NCI-H1930 (cell line): ENCODE results near the gene GRK5.
"Not testable (repeated sequence)": the region's sequence is repeated elsewhere in the genome, so short reads cannot be mapped to it uniquely, and the experiment has no call there.

Source experiments
- DNase-seq, 2 experiments: peaks; one replicate each; lab custom pipeline; 2025; lab: John Stamatoyannopoulos, UW

GRK5 gene

DNA sequence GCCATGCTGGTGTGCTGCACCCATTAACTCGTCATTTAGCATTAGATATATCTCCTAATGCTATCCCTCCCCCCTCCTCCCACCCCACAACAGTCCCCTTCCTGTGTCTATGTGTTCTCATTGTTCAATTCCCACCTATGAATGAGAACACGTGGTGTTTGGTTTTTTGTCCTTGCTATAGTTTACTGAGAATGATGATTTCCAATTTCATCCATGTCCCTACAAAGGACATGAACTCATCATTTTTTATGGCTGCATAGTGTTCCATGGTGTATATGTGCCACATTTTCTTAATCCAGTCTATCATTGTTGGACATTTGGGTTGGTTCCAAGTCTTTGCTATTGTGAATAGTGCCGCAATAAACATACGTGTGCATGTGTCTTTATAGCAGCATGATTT, 68.8 kb downstream of the GRK5 start:
- not testable (repeated sequence) for DNase-seq

DNA sequence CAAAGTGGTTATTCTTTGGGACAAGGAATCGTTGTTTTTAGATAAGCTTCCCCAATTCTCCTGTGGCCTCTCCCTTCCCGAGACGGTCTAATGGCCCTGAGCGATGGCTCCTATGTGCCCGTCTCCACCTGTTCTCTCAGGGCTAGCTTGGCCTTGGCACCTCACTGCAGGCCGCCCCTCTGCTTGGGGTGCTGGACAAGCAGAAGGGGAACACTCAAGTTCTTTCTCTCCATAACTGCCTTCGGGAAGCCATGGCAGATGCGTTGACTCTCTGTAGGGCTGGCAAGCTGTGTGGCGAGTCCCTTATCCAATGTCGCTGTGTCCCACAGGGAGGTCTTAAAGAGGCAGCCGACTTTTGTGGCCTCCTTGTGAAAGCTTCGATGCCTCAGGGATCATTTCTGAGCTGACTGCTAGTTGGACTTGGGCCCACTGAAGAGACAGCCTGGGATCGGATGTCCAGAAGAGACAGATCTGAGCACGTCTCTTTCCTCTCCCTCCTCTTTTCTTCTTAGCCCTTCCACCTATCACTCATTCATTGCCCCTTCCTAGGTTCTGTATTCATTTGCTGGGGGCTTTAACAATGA, 70.8 kb downstream of the GRK5 start:
- no peak for DNase-seq

DNA sequence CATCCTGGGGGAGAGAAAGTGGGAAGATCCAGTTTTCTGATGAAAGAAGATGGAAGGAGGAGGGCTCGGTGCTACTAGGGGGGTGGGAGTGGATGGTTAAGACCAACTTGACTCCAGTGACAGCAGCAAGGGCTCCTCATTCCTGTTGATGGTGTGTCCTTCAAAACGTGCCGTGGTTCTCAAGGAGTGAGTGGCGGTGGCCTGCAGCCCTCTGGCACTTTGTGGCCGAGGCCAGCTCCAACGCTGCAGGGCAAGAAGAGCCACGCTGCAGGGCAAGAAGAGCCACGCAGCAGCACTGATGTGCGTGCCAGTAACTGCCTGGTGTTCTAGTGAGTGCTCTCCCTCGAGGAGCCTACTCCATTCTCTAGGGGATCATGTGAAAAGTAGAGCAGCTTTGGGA, 72.1 kb downstream of the GRK5 start:
- no peak for DNase-seq

DNA sequence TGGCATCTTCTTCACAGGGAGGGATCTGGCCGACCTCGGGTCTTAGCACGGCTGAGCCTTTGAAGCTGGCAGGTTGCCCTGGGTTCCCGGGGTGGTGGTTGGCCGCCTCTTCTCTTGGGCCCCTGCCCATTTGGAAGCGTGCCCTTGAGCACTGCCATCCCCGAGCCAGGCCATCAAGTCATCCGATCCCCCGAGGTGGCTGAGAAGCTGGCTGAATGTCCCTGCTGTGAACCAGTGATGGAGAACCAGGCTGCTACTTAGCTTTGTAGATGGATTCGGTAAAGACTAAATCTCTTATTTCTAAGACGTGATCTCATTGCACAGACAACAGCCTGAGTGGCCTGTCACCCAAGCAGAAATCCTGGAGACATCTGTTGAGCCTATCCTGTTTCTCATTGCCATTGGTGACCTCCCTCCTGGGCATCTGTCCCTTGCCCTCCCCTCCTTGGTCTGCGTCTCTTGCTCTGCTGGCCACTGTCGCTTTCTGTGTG, 74.3 kb downstream of the GRK5 start:
- DNase-seq: no peak

DNA sequence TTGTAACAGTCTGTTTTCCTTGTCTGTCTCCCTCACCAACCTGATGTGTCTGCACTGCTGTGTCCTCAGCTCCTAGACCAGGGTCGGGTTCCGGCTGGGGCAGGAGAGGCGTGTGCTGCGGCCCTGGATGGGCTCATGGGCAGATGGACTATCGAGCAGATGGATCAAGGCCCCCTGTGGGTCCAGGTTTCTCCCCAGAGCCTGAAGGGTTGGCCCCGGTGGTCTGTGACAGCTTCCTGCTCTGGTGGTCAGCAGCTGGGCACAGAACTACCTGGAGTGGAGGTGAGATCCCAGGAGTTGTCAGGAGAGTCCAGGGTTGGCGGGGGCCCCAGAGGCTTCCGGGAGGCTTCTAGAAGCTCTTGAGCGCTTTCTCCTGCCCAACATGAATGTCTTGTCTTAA, 75.1 kb downstream of the GRK5 start:
- no peak for DNase-seq

DNA sequence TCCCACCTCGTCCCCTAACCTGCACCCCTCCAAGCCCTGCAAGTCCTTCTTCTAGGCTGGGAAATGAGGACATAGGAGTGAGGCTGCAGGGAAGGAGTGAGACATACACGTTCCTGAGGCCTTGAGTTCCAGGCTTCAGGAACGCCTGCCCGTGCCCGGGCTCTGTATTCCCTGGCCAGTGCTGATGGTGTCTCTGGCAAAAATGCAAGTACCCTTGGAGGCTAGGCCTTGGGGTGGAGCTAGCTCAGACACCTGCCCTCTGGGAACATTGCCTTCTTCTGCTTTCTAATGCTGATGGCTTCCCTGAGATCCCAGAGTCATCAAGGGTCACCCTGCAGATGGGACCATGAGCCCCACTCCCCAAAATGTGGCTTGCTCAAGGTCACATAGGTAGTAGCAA, 76.0 kb downstream of the GRK5 start:
- DNase-seq: no peak

DNA sequence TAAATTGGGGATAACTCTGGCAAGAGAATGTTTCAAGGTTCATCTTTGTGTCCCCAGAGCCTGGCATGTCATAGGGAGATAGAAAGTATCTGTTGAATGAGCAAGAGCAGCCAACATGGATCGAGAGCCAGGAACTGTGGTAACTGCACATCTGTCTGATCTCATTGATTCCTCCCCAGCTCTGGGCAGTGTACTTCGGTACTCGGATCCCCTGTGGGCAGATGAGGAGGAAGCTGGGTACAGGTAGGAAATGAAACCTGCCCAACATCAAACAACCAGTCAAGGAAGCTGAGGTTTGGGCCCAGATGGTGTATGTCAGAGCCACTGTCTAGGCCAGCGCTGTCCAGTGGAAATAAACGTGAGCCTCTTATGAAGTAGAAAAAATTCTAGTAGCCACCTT, 76.4 kb downstream of the GRK5 start:
- no peak for DNase-seq

DNA sequence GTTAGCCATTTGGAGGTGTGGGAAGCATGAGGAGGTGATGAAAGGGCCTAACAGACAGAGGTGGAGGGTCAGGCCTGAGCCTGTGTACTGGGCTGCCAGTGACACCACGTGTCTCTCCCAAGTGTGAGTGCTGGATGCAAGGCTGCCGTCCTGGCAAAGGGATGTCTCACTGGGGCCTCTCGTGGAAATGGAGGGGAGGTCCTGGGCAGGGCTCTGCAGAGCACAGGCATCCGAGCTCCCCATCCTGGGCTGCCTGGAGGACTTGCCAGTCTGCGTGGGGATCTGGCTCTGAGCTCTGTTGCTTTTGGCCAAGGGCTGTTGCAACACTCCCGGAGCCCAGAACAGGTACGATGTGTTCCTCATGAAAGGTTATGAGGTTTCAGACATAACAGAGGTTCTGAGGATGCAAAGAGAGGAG, 77.3 kb downstream of the GRK5 start:
- DNase-seq: no peak

DNA sequence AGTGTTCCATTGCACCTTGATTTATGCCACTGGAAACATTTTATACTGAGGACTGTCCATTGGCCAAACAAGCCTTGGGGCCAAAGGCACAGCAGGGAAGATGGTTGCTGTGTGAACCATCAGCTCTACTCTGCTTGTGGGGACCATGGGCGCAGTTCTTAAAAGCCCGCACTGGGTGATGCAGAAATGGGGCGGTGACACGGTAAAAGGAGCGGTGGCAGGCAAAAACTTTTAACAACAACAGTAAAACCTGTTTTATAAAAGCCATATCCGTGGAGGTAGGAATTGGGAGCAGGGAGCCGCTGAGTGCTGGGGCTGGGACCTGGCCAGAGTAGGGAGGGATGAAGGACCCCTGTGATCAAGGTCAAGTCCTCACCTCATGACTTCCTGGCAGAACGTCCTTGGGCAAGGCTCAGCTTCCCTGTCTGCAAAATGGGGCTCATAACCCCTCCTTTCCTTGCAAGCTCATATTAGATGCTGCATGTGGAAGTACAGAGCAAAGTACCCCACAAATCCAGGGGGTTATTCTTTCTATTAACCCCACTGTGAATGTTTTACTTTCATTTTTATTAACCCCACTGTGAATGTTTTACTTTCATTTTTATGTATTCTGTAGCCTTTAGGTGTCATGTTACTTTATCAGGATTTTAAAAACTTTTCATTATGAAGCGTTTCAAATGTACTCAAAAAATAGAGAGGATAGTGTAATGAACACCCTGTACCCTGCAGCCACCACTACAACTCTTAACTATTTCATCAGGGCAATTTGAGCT, 78.3 kb downstream of the GRK5 start:
- DNase-seq: no peak

DNA sequence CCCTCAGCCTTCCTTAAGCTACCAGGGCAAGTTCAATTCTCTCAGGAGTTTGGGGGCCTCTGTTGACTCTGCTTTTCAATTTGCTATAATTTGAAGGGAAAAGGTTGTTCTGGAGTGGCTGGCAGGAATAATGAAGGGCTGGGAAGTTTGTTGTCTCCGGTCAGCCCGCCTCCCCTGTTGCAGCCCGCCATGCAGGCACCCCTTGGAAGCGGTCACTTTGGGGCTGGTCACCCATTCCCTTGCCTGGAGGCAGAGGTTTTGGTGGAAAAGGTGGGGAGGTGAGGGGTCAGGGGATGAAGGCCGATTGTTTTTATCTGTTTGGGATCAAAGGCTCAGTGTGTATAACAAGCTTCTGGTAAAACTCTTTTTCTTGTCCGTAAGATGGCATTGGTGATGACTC, 79.1 kb downstream of the GRK5 start:
- DNase-seq: no peak

DNA sequence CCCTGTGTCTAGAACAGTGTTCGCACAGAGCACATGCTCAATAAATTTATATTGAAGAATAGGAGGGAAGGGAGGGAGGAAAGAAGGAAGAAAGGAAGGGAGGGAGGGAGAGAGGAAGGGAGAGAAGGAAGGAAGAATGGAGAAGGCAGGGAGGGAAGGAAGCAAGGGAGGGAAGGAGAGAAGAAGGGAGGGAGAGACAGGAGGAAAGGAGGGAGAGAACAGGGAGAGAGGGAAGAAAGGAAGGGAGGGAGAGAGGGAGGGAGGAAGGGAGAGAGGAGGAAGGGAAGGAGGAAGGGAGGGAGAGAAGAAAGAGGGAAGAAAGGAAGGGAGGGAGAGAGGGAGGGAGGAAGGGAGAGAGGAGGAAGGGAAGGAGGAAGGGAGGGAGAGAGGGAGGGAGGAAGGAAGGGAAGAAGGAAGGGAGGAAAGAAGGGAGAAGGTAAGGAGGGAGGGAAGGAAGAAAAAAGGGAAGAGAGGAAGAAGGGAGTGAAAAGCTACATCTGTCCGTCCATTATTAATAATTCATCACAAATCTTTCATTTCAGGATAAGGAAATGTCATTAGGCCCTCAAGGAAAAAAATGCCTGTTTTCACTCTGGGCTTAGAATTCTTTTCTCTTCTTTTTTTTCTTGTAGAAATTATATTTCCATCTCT, 79.7 kb downstream of the GRK5 start:
- DNase-seq: no peak

DNA sequence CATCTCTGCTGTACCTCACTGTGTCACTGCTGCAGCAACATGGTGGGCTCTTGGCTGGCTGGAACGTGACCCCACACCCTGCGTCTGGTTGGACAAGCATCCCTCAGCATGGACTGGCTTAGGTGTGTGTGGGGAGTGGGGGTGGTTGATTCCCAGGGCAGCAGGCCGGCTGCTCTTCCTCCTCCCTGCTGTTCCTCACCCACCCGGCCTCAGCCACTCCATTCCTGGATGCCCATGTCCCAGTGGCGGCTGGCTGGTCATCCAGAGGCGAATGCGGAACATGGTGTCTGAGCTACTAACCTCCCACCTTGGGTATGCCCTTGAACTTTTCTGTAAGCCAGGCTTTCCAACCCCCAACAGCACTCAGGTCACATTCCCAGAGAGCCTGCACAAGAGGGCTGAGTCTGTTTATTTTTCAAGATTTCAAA, 81.2 kb downstream of the GRK5 start:
- no peak for DNase-seq

DNA sequence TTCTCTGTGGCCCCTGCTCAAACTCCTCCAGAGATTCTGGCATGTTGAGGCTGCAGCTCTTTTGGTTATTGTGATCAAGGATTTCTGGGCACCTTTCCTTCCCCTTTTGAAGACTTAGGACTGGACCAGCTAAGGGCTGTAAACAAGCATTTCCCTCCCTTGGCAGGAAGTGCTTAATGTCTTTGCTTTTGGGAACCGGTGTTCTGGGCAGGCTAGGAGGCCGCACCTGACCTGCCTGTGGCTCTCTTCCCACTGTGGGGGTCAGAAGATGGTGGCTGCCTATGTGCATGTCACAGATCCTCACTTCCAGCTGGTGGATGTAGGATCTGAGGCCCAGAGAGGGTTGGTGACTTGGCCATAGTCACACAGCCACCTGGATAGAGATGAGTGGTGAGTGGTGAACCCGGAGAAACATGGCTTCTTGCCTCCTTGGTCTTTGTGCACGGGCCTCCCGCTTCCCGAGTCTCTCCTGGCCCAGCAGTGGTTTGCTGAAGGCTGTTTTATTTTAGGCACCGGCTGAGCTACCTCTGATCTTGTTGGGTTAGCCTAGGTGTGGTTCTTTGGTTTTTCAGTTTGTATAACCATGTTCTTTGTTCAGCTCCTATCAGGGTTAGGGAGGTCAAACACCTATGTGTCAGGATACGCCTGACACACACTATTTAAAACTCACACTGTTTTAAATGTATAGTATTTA, 82.0 kb downstream of the GRK5 start:
- DNase-seq: no peak

DNA sequence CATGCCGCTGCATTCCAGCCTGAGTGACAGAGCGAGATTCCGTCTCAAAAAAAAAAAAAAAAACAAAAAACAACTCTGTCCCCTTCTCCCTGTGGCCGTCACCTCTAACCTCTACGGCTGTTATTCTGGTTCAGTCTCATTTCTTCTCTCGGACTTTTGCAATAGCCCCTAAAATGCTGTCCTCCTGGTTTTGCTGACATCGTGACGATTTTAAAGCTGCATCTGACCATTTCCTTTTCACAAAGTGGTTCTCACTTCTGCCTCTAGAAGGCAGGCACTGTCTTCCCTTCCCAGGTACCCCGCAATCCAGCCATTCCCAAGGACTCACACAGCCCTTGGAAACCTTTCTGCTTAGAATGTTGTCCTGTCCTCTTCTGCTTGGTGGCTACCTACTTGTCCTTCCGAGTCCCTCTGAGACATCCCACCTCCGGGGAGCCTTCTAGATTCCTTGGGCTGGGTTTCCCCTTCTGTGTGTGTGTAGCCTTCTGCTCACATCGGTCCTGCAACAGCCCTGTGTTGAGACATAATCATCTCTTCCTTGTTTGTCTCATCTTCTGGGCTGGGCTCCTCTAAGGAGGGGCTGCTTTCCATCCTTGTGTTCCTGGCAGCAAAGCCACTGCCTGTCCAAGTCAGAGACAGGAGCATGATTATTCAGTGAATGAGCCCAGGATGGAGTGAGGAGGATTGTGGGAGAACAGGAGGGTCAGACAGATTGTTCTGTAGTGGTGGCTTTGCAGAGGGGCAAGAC, 83.1 kb downstream of the GRK5 start:
- DNase-seq: no peak

DNA sequence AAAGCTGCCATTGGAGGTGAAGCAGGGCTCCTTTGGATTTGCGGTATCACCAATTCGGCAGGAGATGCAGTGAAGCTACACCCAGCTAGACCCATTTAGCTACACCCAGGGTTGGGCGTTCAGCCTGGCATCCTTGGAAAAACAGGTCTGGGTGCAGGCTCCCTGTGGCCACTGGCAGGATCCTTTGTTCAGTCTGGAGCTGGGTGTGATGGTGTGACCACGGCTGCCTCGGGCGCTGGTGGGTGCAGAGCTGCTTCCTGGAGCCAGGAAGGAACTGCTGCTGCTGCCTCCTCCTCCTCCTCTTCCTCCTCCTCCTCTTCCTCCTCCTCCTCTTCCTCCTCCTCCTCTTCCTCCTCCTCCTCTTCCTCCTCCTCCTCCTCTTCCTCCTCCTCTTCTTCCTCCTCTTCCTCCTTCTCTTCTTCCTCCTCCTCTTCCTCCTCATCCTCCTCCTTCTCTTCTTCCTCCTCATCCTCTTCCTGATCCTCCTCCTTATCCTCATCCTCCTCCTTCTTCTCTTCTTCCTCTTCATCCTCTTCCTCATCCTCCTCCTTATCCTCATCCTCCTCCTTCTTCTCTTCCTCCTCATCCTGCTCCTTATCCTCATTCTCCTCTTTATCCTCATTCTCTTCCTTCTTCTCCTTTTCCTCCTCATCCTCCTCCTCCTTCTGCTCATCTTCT, 84.0 kb downstream of the GRK5 start:
- DNase-seq: no peak

DNA sequence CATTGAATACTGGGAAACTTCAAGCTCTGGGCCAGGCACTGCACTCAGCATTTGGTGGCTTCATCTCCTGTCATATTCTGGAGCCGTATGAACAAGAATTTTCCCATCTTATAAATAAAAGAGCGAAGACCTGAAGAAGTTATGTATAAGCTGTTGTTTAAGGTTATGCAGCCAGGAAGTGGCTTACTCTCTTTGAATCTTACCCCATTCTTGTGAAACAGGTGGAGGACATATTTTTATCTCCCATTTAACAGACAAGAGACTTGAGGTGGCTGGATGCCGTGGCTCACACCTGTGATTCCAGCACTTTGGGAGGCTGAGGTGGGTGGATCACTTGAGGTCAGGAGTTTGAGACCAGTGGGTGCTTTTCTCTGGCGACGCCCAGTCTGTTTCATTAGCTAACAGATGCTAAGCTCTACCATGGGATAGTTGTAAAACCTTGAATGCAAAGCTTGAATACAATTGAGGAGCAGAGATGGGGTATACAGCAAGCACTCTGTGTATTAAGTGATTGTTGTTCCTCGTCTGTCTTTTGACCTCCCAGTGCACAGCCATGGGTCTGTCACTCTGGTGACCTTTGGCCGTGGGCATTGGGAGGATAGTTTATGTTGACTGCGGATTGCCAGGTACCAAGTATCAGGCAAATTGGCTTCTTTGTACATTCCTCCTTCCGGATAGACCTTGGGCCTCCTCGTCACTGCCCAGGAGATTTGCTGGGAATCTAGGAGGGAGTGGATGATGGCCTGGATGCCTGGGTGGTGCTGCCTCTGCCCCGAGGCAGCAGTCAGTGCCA, 85.8 kb downstream of the GRK5 start:
- DNase-seq: no peak

DNA sequence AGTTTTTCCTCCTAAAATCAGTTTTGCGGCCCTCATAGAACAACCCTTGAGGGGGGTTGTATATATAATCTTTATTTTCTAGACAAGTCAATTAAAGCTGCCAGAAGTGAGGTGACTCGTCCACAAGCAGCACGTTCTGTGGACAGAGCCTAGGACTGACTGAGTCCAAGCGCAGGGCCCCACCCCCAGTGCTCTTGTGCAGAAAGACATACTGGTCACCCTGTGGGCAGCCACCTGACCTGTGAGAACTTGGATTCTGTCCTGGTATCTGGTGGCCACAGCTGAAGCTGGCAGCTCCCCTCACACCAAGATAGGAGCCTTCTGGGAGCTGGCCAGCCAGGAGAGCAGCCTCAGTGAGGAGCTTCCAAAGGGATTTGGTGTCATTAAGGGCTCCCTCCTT, 89.3 kb downstream of the GRK5 start:
- DNase-seq: no peak

DNA sequence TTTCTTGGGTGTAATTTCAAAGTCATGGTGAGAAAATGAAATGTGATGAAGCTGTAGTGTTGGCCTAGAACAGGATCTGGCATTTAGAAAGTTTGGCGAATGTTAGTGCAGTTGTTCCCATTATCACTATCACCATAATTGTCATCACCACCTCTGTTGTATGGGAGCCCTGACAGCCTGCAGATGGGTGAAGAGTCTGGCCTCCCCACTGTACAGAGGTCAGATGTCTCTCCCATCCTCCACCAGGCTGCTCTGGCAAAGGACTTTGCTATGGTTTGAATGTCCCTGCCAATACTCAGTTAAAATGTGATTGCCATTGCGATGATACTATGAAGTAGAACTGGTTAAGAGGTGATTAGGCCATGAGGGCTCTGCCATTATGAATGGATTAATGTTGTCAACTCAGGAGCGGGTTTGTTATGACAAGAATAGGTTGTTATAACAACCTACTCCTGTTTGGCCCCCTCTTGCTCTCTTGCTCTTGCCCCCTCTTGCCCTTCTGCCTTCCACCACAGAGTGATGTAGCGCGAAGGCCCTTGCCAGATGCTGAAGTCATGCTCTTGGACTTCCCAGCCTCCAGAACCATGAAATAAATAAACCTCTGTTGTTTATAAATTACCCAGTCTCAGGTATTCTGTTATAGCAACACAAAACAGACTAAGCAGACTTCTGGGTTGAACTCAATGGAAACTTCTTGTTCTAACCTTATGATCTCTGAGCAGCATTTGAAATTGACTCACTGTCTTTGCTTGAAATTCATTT, 90.0 kb downstream of the GRK5 start:
- DNase-seq: no peak

DNA sequence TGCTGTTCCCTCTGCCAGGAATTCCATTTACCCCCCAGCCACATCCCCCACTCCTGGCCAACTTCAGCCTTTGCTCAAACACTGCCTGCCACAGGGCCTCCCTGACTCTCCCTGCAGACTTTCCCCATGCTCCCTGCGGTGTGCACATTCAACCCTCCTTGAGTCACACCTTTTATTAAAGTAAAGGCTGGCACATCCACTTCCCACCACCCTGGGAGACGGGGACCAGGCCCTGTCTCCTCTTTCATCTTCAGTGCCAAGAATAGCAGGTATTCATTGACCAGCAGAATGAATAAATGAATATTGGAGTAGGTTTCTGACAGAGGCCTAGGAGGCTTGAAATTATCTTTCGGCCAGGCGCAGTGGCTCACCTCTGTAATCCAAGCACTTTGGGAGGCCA, 91.4 kb downstream of the GRK5 start:
- no peak for DNase-seq

DNA sequence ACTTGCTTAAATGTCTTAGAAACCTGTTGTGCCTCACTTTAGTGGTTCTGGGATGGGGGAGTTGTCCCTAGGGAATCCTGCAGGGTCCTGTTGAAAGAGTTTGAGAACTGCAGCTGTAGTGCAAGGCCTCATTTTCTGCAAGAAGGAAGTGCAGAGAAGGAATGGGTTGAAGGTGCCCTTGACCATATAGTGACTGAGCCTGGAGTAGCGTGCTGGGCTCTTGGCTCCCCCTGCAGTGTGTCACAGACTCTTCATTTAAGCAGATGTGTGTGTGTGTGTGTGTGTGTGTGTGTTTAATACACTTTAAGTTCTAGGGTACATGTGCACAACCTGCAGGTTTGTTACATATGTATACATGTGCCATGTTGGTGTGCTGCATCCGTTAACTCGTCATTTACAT, 92.2 kb downstream of the GRK5 start:
- DNase-seq: no peak
